Measurements from ENCODE around the gene SMARCA5.
"Not testable (repeated sequence)": the region's sequence is repeated elsewhere in the genome, so short reads cannot be mapped to it uniquely, and the experiment has no call there.

The SMARCA5 gene

DNA sequence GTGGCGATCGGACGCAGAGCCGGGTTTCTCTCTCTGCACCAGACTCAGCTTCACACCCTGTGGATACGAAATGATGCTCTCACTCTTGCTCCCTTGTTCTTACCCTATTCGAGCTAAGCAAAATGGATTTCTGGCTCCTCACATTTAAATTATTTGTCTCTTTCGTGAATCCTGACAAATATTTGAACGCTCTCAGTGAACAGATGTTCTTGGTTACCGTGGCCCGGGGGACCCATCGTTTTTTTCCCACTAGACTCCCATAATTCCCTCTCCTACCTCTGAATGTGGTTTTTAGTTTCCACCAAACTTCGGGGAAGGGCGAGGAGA is 630 bp downstream of the SMARCA5 start:
- Mint-ChIP-seq H3K36me3 (peaks cover 7% of the 10 kb centered on the region), H3K4me3 (peak overlapping the region; percentile 91), H3K27ac (peak overlapping the region; percentile 99), H3K27me3 (no peaks in the 10 kb centered on the region), H3K9me3 (no peaks in the 10 kb centered on the region), H3K4me1 (peaks cover 22% of the 10 kb centered on the region)
- ATAC-seq (ENCODE audit: low read depth), result no peak
- no peak for DNase-seq (ENCODE audit: low spot score in 2 of 2)

DNA sequence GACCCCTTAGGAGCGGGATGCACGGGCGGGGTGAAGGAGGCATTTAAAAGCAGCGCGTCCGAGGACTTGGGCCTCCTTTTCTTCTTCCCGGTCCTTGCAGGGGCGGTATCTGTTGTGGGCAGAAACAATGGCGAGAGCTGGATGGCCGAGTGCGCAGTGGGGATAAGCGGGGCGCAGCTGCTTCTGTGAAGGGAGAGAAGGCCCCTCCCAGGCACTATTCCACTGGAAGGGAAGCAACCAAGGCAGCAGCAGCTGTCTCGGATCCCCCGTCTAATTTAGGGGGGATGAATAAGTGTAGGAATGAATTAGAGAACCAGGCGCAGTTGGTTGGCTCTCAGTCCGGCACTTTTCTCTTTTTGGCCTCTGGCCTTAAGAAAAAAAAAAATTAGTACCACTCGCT is 995 bp downstream of the SMARCA5 start:
- H3K36me3 Mint-ChIP-seq, result peaks cover 10% of the 10 kb centered on the region
- H3K9me3 Mint-ChIP-seq, result no peaks in the 10 kb centered on the region
- no peaks in the 10 kb centered on the region for H3K27me3 Mint-ChIP-seq
- ATAC-seq (ENCODE audit: low read depth), result no peak
- DNase-seq (ENCODE audit: low spot score in 2 of 2), result peak in 1 of 2 donors; percentile 13
- peak overlapping the region; percentile 99 for H3K27ac Mint-ChIP-seq
- peaks cover 26% of the 10 kb centered on the region for H3K4me1 Mint-ChIP-seq
- peak overlapping the region; percentile 91 for H3K4me3 Mint-ChIP-seq

DNA sequence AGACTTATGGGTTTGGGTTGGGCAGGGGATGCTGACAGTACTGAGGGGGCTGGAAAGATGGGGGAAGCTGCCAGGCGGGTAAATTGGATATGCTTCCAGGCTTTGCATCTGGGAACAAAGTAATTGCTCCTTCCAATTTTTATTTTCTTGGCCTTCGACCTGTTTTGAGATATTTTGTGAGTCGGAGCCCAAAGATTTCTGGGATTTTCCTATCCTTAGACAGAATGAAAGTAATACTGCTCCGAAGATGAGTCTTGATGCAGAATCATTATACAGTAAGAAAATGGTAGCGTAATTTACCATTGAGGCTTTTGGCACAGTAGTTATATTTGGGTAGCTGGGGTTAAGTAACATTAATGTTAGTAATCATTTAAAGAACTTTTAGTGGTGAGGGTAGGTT is 1.4 kb downstream of the SMARCA5 start:
- Mint-ChIP-seq H3K27ac (peak overlapping the region; percentile 99), H3K27me3 (no peaks in the 10 kb centered on the region), H3K4me1 (peaks cover 30% of the 10 kb centered on the region), H3K4me3 (peak overlapping the region; percentile 91), H3K36me3 (peaks cover 14% of the 10 kb centered on the region), H3K9me3 (no peaks in the 10 kb centered on the region)
- ATAC-seq (ENCODE audit: low read depth) (no peak), DNase-seq (ENCODE audit: low spot score in 2 of 2) (no peak)

DNA sequence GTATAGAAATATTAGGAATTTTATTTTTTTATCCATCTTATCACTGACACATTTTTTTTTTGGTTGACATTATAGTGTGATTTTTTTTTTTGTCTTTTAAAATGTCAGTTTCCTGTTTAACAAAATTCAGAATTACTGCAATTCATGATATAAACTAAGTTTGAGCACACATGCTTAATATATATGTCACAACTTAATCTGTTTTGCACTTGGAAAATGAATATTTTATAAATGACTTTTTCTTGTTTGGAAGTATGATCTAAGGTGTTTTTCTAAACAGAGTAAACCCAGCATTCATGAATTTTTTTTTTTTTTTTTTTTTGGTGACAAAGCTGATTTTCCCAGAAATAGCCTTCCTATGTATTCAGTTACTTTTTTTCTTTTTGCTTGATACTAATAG is 2.4 kb downstream of the SMARCA5 start:
- Mint-ChIP-seq H3K4me3 (peak overlapping the region; percentile 64), H3K9me3 (no peaks in the 10 kb centered on the region), H3K36me3 (peaks cover 15% of the 10 kb centered on the region), H3K27me3 (no peaks in the 10 kb centered on the region), H3K27ac (peak overlapping the region; percentile 31), H3K4me1 (peaks cover 30% of the 10 kb centered on the region)
- no peak for ATAC-seq (ENCODE audit: low read depth)
- DNase-seq (ENCODE audit: low spot score in 2 of 2), result no peak

DNA sequence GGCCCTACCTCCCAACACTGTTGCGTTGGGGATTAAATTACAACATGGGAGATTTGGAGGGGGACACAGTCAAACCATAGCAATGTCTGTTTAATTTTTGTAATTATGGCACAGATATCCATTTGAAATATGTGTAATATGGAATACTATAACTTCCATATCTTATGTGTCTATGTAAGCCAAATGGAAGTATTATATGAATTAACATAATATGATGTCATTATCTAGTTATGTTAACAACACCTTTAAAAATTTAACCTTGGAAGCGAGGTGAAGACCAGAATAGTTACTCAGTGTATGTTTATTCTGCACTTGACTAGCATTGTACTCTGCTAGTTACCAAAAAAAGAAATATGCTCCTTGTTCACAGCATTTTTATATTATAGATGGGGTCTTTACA is 4.3 kb downstream of the SMARCA5 start:
- H3K27ac Mint-ChIP-seq, result no peak overlapping the region
- H3K36me3 Mint-ChIP-seq, result peaks cover 20% of the 10 kb centered on the region
- no peak for DNase-seq (ENCODE audit: low spot score in 2 of 2)
- no peak for ATAC-seq (ENCODE audit: low read depth)
- H3K9me3 Mint-ChIP-seq, result no peaks in the 10 kb centered on the region
- no peaks in the 10 kb centered on the region for H3K27me3 Mint-ChIP-seq
- peaks cover 33% of the 10 kb centered on the region for H3K4me1 Mint-ChIP-seq
- no peak overlapping the region for H3K4me3 Mint-ChIP-seq

DNA sequence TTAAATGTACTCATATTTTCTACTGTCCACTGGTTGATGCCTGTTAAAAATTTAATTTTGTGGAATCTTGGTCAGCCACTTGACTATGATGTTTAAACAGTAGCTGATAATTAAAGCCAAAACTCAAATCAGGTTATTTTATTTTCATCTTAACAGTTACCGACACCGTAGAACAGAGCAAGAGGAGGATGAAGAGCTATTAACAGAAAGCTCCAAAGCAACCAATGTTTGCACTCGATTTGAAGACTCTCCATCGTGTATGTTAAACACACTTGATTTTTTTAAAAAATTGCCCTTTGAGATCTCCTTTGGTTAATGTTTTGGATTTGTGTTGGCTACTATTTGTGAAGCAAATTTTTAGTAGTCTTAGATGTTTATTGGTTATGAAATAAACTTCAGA is 10.7 kb downstream of the SMARCA5 start:
- no peak for DNase-seq (ENCODE audit: low spot score in 2 of 2)
- H3K4me1 Mint-ChIP-seq, result peaks cover 10% of the 10 kb centered on the region
- no peak overlapping the region for H3K27ac Mint-ChIP-seq
- no peak for ATAC-seq (ENCODE audit: low read depth)
- H3K27me3 Mint-ChIP-seq, result no peaks in the 10 kb centered on the region
- H3K36me3 Mint-ChIP-seq, result peaks cover 32% of the 10 kb centered on the region
- no peak overlapping the region for H3K4me3 Mint-ChIP-seq
- H3K9me3 Mint-ChIP-seq, result no peaks in the 10 kb centered on the region

DNA sequence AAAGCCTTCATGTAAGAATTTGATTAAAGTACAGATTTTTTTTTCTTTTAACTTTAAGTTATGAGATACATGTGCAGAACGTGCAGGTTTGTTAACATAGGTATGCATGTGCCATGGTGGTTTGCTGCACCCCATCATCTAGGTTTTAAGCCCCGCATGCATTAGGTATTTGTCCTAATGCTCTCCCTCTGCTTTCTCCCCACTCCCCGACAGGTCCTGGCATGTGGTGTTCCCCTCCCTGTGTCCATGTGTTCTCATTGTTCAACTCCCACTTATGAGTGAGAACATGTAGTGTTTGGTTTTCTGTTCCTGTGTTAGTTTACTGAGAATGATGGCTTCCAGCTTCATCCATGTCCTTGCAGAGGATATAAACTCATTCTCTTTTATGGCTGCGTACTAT is 14.5 kb downstream of the SMARCA5 start:
- peaks cover 31% of the 10 kb centered on the region for H3K36me3 Mint-ChIP-seq
- H3K27ac Mint-ChIP-seq; H3K4me1 Mint-ChIP-seq; H3K27me3 Mint-ChIP-seq; H3K4me3 Mint-ChIP-seq; ATAC-seq (ENCODE audit: low read depth); H3K9me3 Mint-ChIP-seq; DNase-seq (ENCODE audit: low spot score in 2 of 2): not testable (repeated sequence)

DNA sequence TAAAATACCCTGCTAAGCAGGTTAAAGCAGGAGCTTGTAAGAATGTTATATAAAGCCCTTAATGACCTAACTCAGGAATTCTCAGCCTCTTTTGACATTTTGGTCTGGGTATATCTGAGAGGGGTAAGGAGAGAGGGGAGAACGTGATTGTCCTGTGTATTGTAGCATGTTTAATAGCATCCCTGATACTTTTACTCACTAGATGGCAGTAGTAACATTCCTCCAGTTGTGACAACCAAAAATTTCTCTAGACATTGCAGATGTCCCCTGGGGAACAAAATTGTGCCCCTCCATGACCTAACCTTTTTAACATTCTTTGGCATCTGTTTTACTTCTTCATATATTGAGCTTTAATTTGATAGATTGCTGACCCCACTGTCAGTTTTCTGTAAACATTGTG is 17.9 kb downstream of the SMARCA5 start:
- peak; percentile 35 for ATAC-seq (ENCODE audit: low read depth)
- Mint-ChIP-seq H3K27ac (peak overlapping the region; percentile 41), H3K9me3 (no peaks in the 10 kb centered on the region), H3K4me1 (peaks cover 4% of the 10 kb centered on the region), H3K4me3 (no peak overlapping the region), H3K27me3 (no peaks in the 10 kb centered on the region), H3K36me3 (peaks cover 36% of the 10 kb centered on the region)
- DNase-seq (ENCODE audit: low spot score in 2 of 2), result no peak

DNA sequence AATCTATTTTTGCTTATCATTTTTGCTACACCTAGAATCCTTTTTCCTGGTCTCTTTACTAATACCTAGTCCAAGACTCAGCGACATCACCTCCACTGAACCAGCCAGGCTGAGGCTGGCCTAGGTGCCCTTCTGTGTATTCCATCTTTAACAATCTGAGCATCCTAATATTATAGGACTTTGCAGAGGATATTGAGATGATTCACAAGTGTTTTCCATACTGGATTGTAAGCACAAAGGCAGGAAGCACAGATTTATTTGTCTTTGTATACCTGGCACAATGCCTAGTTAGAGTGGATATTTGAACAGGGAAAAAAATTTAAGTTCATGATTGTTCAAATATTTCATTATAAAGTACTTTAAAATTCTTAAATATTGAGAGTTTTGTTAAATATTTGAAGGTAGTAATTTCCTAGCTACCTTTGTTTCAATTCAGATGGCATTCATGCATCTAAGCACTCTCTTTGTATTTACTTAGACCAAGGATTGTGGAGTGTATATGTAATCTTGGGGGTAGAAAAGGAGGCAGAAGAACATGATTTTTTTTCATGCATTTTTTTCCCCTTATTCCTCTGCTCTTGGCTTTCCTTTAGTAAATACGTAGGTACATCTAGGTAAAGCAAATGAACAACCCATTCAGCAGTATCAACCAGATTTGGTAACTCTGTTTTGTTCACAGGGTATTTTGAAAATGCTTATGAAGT is 18.4 kb downstream of the SMARCA5 start:
- Mint-ChIP-seq H3K27me3 (no peaks in the 10 kb centered on the region), H3K4me1 (peaks cover 4% of the 10 kb centered on the region), H3K36me3 (peaks cover 37% of the 10 kb centered on the region), H3K27ac (peak overlapping the region; percentile 41), H3K4me3 (no peak overlapping the region), H3K9me3 (no peaks in the 10 kb centered on the region)
- ATAC-seq (ENCODE audit: low read depth), result no peak
- no peak for DNase-seq (ENCODE audit: low spot score in 2 of 2)

DNA sequence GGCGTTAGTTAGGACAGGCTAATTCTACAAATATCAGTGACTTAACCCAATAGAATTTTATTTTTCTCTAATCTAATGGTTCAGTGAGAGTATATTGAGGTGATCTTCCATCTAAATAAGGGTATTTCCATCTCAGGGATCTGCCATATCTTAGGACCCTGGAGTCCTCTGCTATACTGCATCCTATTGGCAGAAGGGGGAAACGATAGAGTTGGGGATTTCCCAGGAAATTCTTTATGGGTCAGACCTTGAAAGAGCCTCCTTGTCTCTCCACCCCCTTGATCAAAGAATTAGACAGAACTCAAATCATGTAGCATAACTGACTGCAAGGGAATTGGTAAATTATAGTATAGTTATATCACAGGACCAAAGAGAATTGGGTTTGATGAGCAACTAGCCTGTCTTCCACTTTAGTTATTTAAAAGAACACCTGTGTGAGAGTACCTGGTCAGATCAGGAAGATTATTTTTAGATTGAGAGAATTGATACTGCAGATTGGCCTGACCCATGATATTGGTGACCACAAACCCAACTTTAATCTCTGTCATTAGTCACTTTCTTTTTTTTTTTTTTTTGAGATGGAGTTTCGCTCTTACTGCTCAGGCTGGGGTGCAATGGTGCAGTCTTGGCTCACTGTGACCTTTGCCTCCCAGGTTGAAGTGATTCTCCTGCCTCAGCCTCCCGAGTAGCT is 25.6 kb downstream of the SMARCA5 start:
- ATAC-seq (ENCODE audit: low read depth) (peak; percentile 47), DNase-seq (ENCODE audit: low spot score in 2 of 2) (no peak)
- peaks cover 5% of the 10 kb centered on the region for H3K4me1 Mint-ChIP-seq
- H3K27ac Mint-ChIP-seq, result peak overlapping the region; percentile 1
- H3K36me3 Mint-ChIP-seq, result peaks cover 43% of the 10 kb centered on the region
- no peak overlapping the region for H3K4me3 Mint-ChIP-seq
- no peaks in the 10 kb centered on the region for H3K27me3 Mint-ChIP-seq
- H3K9me3 Mint-ChIP-seq, result no peaks in the 10 kb centered on the region

DNA sequence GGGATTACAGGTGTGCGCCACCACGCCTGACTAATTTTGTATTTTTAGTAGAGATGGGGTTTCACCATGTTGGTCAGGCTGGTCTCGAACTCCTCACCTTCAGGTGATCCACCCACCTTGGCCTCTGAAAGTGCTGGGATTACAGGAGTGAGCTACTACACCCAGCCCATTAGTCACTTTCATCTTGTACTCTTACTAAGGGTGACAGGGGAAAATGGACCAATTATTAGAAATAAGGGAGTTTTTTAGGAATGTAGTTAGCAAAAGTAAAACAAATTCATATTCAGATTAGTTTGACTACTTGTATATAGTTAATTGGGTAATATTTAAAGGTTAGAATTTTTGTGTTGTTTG is 26.1 kb downstream of the SMARCA5 start:
- H3K9me3 Mint-ChIP-seq, result no peaks in the 10 kb centered on the region
- DNase-seq (ENCODE audit: low spot score in 2 of 2) (no peak), ATAC-seq (ENCODE audit: low read depth) (no peak)
- H3K27me3 Mint-ChIP-seq, result no peaks in the 10 kb centered on the region
- no peak overlapping the region for H3K4me3 Mint-ChIP-seq
- no peak overlapping the region for H3K27ac Mint-ChIP-seq
- peaks cover 5% of the 10 kb centered on the region for H3K4me1 Mint-ChIP-seq
- H3K36me3 Mint-ChIP-seq, result peaks cover 45% of the 10 kb centered on the region

DNA sequence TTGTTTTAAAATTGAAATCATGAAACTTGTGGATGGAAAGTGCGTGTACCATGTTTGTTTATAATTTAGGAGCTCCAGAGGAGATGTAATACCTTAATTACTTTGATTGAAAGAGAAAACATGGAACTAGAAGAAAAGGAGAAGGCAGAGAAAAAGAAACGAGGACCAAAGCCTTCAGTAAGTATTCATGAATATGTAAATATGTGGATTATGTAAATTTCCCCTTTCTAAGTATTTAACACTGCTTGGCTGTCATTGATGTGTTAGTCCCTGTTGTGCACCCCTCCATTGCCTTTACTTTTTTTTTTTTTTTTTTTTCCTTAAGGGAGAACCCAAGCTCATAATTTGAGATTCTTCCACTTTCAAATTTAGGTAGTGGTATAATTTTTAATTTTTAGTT is 36.4 kb downstream of the SMARCA5 start:
- Mint-ChIP-seq H3K4me1 (peaks cover 7% of the 10 kb centered on the region), H3K27me3 (no peaks in the 10 kb centered on the region), H3K4me3 (no peak overlapping the region), H3K36me3 (peaks cover 25% of the 10 kb centered on the region), H3K27ac (no peak overlapping the region), H3K9me3 (no peaks in the 10 kb centered on the region)
- DNase-seq (ENCODE audit: low spot score in 2 of 2) (no peak), ATAC-seq (ENCODE audit: low read depth) (no peak)

DNA sequence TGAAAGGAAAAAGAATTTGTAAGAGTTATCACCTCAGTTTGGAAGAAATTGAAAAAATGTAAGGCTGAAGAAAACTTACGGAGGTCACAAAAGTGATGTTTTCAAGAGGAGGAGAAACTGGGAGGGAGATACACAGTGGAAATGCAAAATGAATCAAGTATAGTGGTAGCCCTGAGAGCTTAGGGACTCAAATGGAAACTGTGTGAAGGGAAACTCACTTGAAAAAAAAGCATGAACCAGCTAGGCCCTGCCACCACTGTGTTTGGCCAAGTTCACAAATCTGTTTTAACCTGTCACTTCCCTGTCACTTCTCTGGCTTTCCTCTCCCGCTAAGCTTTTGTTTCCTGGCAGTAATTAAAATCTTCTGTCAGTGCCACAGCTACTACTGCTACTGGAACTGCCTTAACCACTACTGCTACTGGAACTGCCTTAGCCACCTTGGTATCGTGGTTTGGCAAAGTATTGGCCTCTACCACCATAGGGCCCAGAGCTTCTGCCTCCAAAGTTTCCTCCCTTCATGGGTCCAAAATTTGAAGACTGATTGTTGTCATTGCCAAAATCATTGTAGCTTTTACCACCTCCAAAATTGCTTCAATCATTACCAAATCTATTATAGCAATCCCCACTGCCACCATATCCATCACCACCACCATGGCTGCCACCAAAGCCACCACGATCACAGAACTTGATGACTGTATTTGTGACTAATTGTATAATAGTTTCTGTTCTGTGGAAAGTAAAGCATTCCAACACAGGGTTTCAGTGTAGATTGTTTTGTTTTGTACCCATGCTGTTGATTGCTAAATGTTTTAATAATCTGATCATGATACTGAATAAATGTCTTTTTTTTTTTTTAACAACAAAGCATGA is 41.5 kb downstream of the SMARCA5 start:
- ATAC-seq (ENCODE audit: low read depth) (peak; percentile 29), DNase-seq (ENCODE audit: low spot score in 2 of 2) (no peak)
- H3K4me1 Mint-ChIP-seq, result peaks cover 15% of the 10 kb centered on the region
- H3K36me3 Mint-ChIP-seq, result peaks cover 12% of the 10 kb centered on the region
- H3K4me3 Mint-ChIP-seq, result no peak overlapping the region
- no peaks in the 10 kb centered on the region for H3K27me3 Mint-ChIP-seq
- peak overlapping the region; percentile 85 for H3K27ac Mint-ChIP-seq
- no peaks in the 10 kb centered on the region for H3K9me3 Mint-ChIP-seq

DNA sequence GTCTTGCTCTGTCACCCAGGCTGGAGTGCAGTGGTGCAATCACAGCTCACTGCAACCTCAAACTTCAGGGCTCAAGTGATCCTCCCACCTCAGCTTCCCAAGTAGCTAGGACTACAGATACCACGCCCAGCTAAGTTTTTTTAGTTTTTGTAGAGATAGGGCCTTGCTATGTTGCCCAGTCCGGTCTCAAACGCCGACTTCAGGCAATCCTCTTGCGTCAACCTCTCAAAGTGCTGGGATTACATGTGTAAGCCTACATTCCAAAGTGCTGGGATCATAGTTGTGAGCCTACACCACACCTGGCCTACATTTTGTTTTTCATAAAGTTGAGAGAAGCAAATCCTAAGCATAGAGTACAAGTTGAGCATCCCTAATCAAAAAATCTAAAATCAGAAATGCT is 42.2 kb downstream of the SMARCA5 start:
- peaks cover 7% of the 10 kb centered on the region for H3K36me3 Mint-ChIP-seq
- no peaks in the 10 kb centered on the region for H3K27me3 Mint-ChIP-seq
- no peaks in the 10 kb centered on the region for H3K9me3 Mint-ChIP-seq
- DNase-seq (ENCODE audit: low spot score in 2 of 2), result no peak
- no peak for ATAC-seq (ENCODE audit: low read depth)
- no peak overlapping the region for H3K27ac Mint-ChIP-seq
- no peak overlapping the region for H3K4me3 Mint-ChIP-seq
- H3K4me1 Mint-ChIP-seq, result peaks cover 17% of the 10 kb centered on the region
